Measurements from ENCODE around the gene INTS14.

Gene INTS14

DNA sequence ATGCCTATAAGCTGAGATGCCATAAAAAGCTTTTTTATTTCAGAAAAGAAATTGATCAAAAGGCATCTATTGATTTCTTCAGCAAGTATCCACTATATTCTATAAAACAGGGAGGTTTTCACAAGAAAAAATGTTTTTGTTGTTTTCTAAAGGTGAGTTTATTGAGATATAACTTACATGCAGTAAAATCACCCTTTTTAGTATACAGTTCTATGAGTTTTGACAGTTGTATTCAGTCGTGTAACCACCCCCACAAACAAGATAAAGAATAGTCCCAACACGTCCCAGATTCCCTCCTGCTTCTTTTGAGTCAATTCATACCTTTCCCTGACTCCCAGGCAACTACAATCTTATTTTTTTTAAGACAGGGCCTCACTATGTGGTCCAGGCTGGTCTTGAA lies 7.8 kb downstream of the INTS14 start:
- peaks cover 67% of the 10 kb centered on the region for H3K36me3 ChIP-seq (ENCODE audit: insufficient read depth, low read length)
- H2AFZ ChIP-seq (ENCODE audit: low read depth, low read length): no peak overlapping the region
- ATAC-seq (ENCODE audit: insufficient read depth, low read depth): no peak
- H3K9me3 ChIP-seq (ENCODE audit: insufficient read depth, low read length, severe bottlenecking): no peaks in the 10 kb centered on the region
- H3K27me3 ChIP-seq (ENCODE audit: insufficient read depth, low read length, poor library complexity): no peaks in the 10 kb centered on the region
- no peaks in the 10 kb centered on the region for H3K4me1 ChIP-seq (ENCODE audit: insufficient read depth, low read length)
- TF ChIP-seq CTCF (IDR thresholded peaks at IDR 0.05; ENCODE audit: borderline replicate concordance, extremely low read depth, low read length, poor library complexity, severe bottlenecking): no peak
- no peak for TF ChIP-seq EZH2 (IDR thresholded peaks at IDR 0.05; ENCODE audit: borderline replicate concordance, low read depth, low read length, severe bottlenecking)
- H3K79me2 ChIP-seq (ENCODE audit: insufficient read depth, low read length): peaks cover 41% of the 10 kb centered on the region
- H3K4me2 ChIP-seq (ENCODE audit: insufficient read depth, low read length): no peak overlapping the region
- H4K20me1 ChIP-seq (ENCODE audit: insufficient read depth, low read length): no peaks in the 10 kb centered on the region
- DNase-seq: no peak
- no peak overlapping the region for H3K4me3 ChIP-seq (ENCODE audit: low read depth in 1 of 2, low read length in 2 of 2)
- H3K27ac ChIP-seq (ENCODE audit: low read length): no peak overlapping the region
- no peak overlapping the region for H3K9ac ChIP-seq (ENCODE audit: low read depth, low read length)

GRCh38 chr15:65599677-65600076 lies 11.3 kb downstream of the INTS14 start:
- Histone ChIP-seq H4K20me1 (ENCODE audit: insufficient read depth, low read length) (no peaks in the 10 kb centered on the region), H3K4me3 (ENCODE audit: low read depth in 1 of 2, low read length in 2 of 2) (no peak overlapping the region), H3K9ac (ENCODE audit: low read depth, low read length) (no peak overlapping the region), H3K27ac (ENCODE audit: low read length) (no peak overlapping the region), H3K4me2 (ENCODE audit: insufficient read depth, low read length) (no peak overlapping the region), H3K4me1 (ENCODE audit: insufficient read depth, low read length) (no peaks in the 10 kb centered on the region), H3K36me3 (ENCODE audit: insufficient read depth, low read length) (peaks cover 83% of the 10 kb centered on the region), H2AFZ (ENCODE audit: low read depth, low read length) (no peak overlapping the region), H3K27me3 (ENCODE audit: insufficient read depth, low read length, poor library complexity) (no peaks in the 10 kb centered on the region), H3K9me3 (ENCODE audit: insufficient read depth, low read length, severe bottlenecking) (no peaks in the 10 kb centered on the region), H3K79me2 (ENCODE audit: insufficient read depth, low read length) (peaks cover 12% of the 10 kb centered on the region; the same call in 1 of the 2 replicates)
- TF ChIP-seq CTCF (IDR thresholded peaks at IDR 0.05; ENCODE audit: borderline replicate concordance, extremely low read depth, low read length, poor library complexity, severe bottlenecking) (no peak), EZH2 (IDR thresholded peaks at IDR 0.05; ENCODE audit: borderline replicate concordance, low read depth, low read length, severe bottlenecking) (no peak)
- no peak for DNase-seq
- no peak for ATAC-seq (ENCODE audit: insufficient read depth, low read depth)

DNA sequence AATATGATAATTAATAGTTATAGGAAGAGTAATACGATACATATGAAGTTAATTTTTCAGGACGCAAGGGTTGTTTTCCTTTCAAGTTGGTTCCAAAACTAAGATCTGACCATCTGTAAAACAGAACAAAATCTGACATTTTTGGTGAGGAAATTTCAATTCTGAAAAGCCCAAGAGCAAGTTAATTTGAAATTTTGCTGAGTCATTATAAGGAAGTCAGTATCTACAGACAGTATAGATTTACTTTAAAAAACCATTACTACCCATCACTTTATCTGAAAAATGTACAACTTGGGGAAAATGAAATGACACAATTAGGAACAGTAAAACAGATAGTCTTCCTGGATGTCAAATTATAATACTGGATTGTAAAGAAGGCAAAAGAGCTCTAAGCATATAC lies 12.5 kb downstream of the INTS14 start:
- Histone ChIP-seq H3K27me3 (ENCODE audit: insufficient read depth, low read length, poor library complexity) (no peaks in the 10 kb centered on the region), H3K4me3 (ENCODE audit: low read depth in 1 of 2, low read length in 2 of 2) (no peak overlapping the region), H4K20me1 (ENCODE audit: insufficient read depth, low read length) (no peaks in the 10 kb centered on the region), H3K9me3 (ENCODE audit: insufficient read depth, low read length, severe bottlenecking) (no peaks in the 10 kb centered on the region), H2AFZ (ENCODE audit: low read depth, low read length) (no peak overlapping the region), H3K27ac (ENCODE audit: low read length) (peak overlapping the region; percentile 18; the same call in 1 of the 2 replicates), H3K9ac (ENCODE audit: low read depth, low read length) (no peak overlapping the region), H3K4me2 (ENCODE audit: insufficient read depth, low read length) (no peak overlapping the region), H3K79me2 (ENCODE audit: insufficient read depth, low read length) (peaks cover 5% of the 10 kb centered on the region; the same call in 1 of the 2 replicates), H3K4me1 (ENCODE audit: insufficient read depth, low read length) (no peaks in the 10 kb centered on the region), H3K36me3 (ENCODE audit: insufficient read depth, low read length) (peaks cover 79% of the 10 kb centered on the region)
- DNase-seq (no peak), ATAC-seq (ENCODE audit: insufficient read depth, low read depth) (no peak)
- TF ChIP-seq EZH2 (IDR thresholded peaks at IDR 0.05; ENCODE audit: borderline replicate concordance, low read depth, low read length, severe bottlenecking): no peak
- TF ChIP-seq CTCF (IDR thresholded peaks at IDR 0.05; ENCODE audit: borderline replicate concordance, extremely low read depth, low read length, poor library complexity, severe bottlenecking): no peak

DNA sequence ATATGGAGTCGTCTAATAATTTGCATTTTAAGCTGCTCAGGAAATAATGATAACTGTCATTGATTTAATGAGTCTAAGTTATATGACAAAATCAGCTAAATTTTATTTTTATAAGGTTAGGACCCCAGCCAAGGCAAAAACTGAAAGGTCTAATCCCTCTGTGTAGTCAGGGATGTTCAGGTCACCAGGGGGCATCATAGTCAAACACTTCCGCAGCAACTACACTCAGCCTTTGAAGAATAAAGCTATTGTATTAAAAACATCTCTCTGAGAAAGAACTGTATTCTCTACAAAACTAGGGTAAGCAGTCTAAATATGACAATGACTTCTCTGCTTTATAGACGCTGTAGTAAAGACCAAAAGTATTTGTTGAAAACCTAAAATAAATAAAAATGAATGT lies 15.0 kb downstream of the INTS14 start:
- Histone ChIP-seq H2AFZ (ENCODE audit: low read depth, low read length) (no peak overlapping the region), H3K4me2 (ENCODE audit: insufficient read depth, low read length) (no peak overlapping the region), H3K4me3 (ENCODE audit: low read depth in 1 of 2, low read length in 2 of 2) (no peak overlapping the region), H3K4me1 (ENCODE audit: insufficient read depth, low read length) (no peaks in the 10 kb centered on the region), H3K9me3 (ENCODE audit: insufficient read depth, low read length, severe bottlenecking) (no peaks in the 10 kb centered on the region), H3K9ac (ENCODE audit: low read depth, low read length) (no peak overlapping the region), H4K20me1 (ENCODE audit: insufficient read depth, low read length) (no peaks in the 10 kb centered on the region), H3K27me3 (ENCODE audit: insufficient read depth, low read length, poor library complexity) (no peaks in the 10 kb centered on the region), H3K79me2 (ENCODE audit: insufficient read depth, low read length) (no peaks in the 10 kb centered on the region; the same call in 1 of the 2 replicates), H3K36me3 (ENCODE audit: insufficient read depth, low read length) (peaks cover 87% of the 10 kb centered on the region), H3K27ac (ENCODE audit: low read length) (no peak overlapping the region)
- ATAC-seq (ENCODE audit: insufficient read depth, low read depth): no peak
- TF ChIP-seq EZH2 (IDR thresholded peaks at IDR 0.05; ENCODE audit: borderline replicate concordance, low read depth, low read length, severe bottlenecking) (no peak), CTCF (IDR thresholded peaks at IDR 0.05; ENCODE audit: borderline replicate concordance, extremely low read depth, low read length, poor library complexity, severe bottlenecking) (peak; percentile 46)
- DNase-seq: no peak
